B cell (primary cell): ENCODE measurements around the gene C1orf174. TPM values are rescaled to one million over a fixed set of nuclear protein-coding genes. Genes with fewer than 3 reads are reported as not detected.

Experiments
- ATAC-seq: fragments of 200-7000 bp; cut with Tn5 transposase; one replicate; pipeline ENCODE4 v1.10.0; 2021; ENCODE audit warnings: low read depth, mild to moderate bottlenecking, moderate number of reproducible peaks, moderate library complexity
- CTCF ChIA-PET: fragments of 350-600 bp; sonication (Branson Sonifier 250); formaldehyde crosslinking; loops from one replicate; lab custom pipeline; 2021; ENCODE audit warnings: antibody characterized with exemption, inconsistent platforms; lab: Charles Lee
- POLR2A ChIA-PET: fragments of 350-600 bp; sonication (Branson Sonifier 250); formaldehyde crosslinking; loops from one replicate; lab custom pipeline; 2021; ENCODE audit warnings: antibody characterized with exemption; lab: Charles Lee
- DNase-seq: peaks from one replicate; pipeline ENCODE4 v3.0.0; 2013
- H2AFZ ChIP-seq: 2 replicates; pipeline ENCODE4 v1.6.1; 2012; ENCODE audit warnings: mild to moderate bottlenecking, low read depth, low read length; ENCODE audit not compliant: insufficient read depth, poor library complexity, severe bottlenecking
- H3K27ac ChIP-seq, 2 donors: 1 replicate in 1 of 2; 2 replicates in 1 of 2; pipeline ENCODE4 v1.5.1; 2012 to 2013; ENCODE audit warnings: low read length in 2 of 2, mild to moderate bottlenecking in 2 of 2, moderate library complexity in 1 of 2
- H3K27me3 ChIP-seq, 4 experiments: fragments of 200-600 bp in 1 of 4; sonication (generic) in 1 of 4; replicated peaks in 1 of 4; 1 replicate in 2 of 4; 2 replicates in 2 of 4; pipeline versions ENCODE4 v1.6.1 to v1.7.0; 2013 to 2016; ENCODE audit warnings: low read length in 3 of 4, mild to moderate bottlenecking in 2 of 4, mixed read lengths in 1 of 4, moderate library complexity in 1 of 4; ENCODE audit not compliant: insufficient read depth in 4 of 4, control insufficient read depth in 3 of 4; ENCODE audit errors: control extremely low read depth in 1 of 4
- H3K36me3 ChIP-seq, 2 experiments: replicated peaks in 1 of 2; 1 replicate in 1 of 2; 2 replicates in 1 of 2; pipeline versions ENCODE4 v1.6.1 to v1.7.1; 2013; ENCODE audit warnings: low read length in 1 of 2; ENCODE audit not compliant: insufficient read depth in 2 of 2, control insufficient read depth in 1 of 2; ENCODE audit errors: control extremely low read depth in 1 of 2, extremely low read depth in 1 of 2
- H3K4me1 ChIP-seq, 2 donors: fragments of 200-600 bp in 1 of 2; sonication (generic) in 1 of 2; 1 replicate in 1 of 2; 2 replicates in 1 of 2; pipeline versions ENCODE4 v1.5.1 to v1.6.1; 2013 to 2017; ENCODE audit warnings: low read length in 2 of 2; ENCODE audit not compliant: control insufficient read depth in 2 of 2, insufficient read depth in 2 of 2
- H3K4me2 ChIP-seq: replicated peaks from 2 replicates; pipeline ENCODE3; 2012; ENCODE audit warnings: mild to moderate bottlenecking, low read depth, low read length; ENCODE audit not compliant: poor library complexity, severe bottlenecking
- H3K4me3 ChIP-seq, 5 experiments: fragments of 200-600 bp in 1 of 5; sonication (generic) in 1 of 5; 1 replicate in 3 of 5; 2 replicates in 2 of 5; pipeline versions ENCODE4 v1.5.1 to v1.7.0; 2011 to 2016; ENCODE audit warnings: low read length in 4 of 5, mild to moderate bottlenecking in 4 of 5, low read depth in 2 of 5, control low read depth in 1 of 5, moderate library complexity in 1 of 5; ENCODE audit not compliant: insufficient read depth in 1 of 5; ENCODE audit errors: control extremely low read depth in 1 of 5, extremely low read depth in 1 of 5
- H3K79me2 ChIP-seq: fragments of 200-600 bp; sonication (generic); one replicate; pipeline ENCODE4 v1.6.0; 2016; ENCODE audit warnings: low read length; ENCODE audit not compliant: control insufficient read depth, insufficient read depth
- H3K9ac ChIP-seq: fragments of 200-600 bp; sonication (generic); 2 replicates; pipeline ENCODE4 v1.6.1; 2017; ENCODE audit warnings: mild to moderate bottlenecking, low read length, moderate library complexity
- H3K9me3 ChIP-seq, 3 donors: one replicate each; pipeline versions ENCODE4 v1.6.1 to v1.7.1; 2013; ENCODE audit warnings: low read length in 2 of 3; ENCODE audit not compliant: control insufficient read depth in 2 of 3, insufficient read depth in 1 of 3; ENCODE audit errors: control extremely low read depth in 1 of 3
- H4K20me1 ChIP-seq: 2 replicates; pipeline ENCODE4 v1.6.0; 2012; ENCODE audit warnings: mild to moderate bottlenecking, low read length; ENCODE audit not compliant: insufficient read depth, control insufficient read depth, poor library complexity, severe bottlenecking
- H3K27ac Mint-ChIP-seq: one replicate; pipeline ENCODE4 v1.8.0; 2021; ENCODE audit warnings: mixed read lengths
- H3K27me3 Mint-ChIP-seq: one replicate; pipeline ENCODE4 v1.8.0; 2021; ENCODE audit warnings: mixed read lengths
- H3K4me1 Mint-ChIP-seq: one replicate; pipeline ENCODE4 v1.8.0; 2021; ENCODE audit warnings: mixed read lengths
- H3K4me3 Mint-ChIP-seq: one replicate; pipeline ENCODE4 v1.8.0; 2021; ENCODE audit warnings: mixed read lengths
- H3K9me3 Mint-ChIP-seq: one replicate; pipeline ENCODE4 v1.8.0; 2022; ENCODE audit warnings: mixed read lengths; ENCODE audit not compliant: insufficient read depth
- EZH2 ChIP-seq: IDR thresholded peaks from 2 replicates; pipeline ENCODE4 v1.6.1; 2012; ENCODE audit warnings: borderline replicate concordance, low read depth, mild to moderate bottlenecking, moderate library complexity, low read length; ENCODE audit not compliant: insufficient read depth, poor library complexity, severe bottlenecking
- WGBS: methylation state at CpG from one replicate; pipeline ENCODE4 v1.1.5; 2013; ENCODE audit warnings: missing lambda C conversion rate; ENCODE audit not compliant: insufficient coverage; 5-methylcytosine and 5-hydroxymethylcytosine counted together
- intact Hi-C: fragments of 100-400 bp; cut with micrococcal nuclease; formaldehyde crosslinking; loops from one replicate; pipeline ENCODE4 v1.10.0; 2022
- polyA plus RNA-seq: library from polyadenylated mRNA; depleted of rRNA; stranded (reverse); fragments of >200 nt; gene quantifications from 2 replicates; pipeline ENCODE4 v1.2.3, GENCODE V29; 2012
- total RNA-seq, 2 donors: library from RNA; stranded (reverse); fragments of 120-200 nt in 1 of 2; gene quantifications; 1 replicate in 1 of 2; 2 replicates in 1 of 2; pipeline versions ENCODE4 v1.2.3 to v1.2.4, GENCODE V29; 2013 to 2022
- TF ChIP-seq, protein P1 (sequence below): fragments of 200-600 bp; IDR thresholded peaks from one replicate; pipeline ENCODE4 v1.8.0; 2022; ENCODE audit warnings: antibody characterized with exemption, mild to moderate bottlenecking

The C1orf174 gene
- total and polyA plus RNA-seq, 2 donors (not counting 1 experiment from before 2014, with no cell fraction given), result 33.2 to 49.8 TPM

DNA sequence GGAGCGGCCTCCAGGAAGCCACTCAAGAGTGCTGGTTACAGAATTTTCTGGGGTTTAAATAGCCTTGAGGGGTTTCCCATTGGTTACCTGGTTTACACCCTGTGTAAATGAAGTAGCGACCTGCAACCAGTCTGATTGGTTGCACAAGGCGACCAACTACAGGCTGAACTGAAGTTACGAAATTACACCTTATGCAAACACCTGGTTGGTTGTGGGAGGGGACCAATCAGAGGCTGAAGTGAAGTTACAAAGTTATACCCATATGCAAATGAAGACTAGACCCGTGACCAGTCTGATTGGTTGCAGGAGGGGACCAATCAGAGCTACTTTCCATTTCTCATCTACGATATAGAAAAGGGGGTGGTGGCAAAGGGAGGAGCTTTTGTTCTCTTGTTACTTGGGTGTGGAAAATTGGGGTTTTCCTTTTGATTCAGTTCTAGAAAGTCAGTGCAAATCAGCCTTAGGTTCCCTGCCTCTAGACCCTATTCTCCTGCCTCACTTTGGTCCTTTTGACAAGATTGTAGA is 22.2 kb upstream of the C1orf174 start:
- POLR2A ChIA-PET, result no interaction called here
- H3K4me2 ChIP-seq, result no peak overlapping the region
- no peak overlapping the region for H3K27ac Mint-ChIP-seq
- no peak for DNase-seq
- no peak overlapping the region for H3K4me3 ChIP-seq
- peaks cover 2% of the 10 kb centered on the region for H3K9me3 Mint-ChIP-seq
- no peaks in the 10 kb centered on the region for H3K27me3 ChIP-seq
- H3K4me3 Mint-ChIP-seq, result no peak overlapping the region
- peaks cover 0 to 3% (median 0%) of the 10 kb centered on the region in 3 donors for H3K9me3 ChIP-seq
- no peaks in the 10 kb centered on the region for H3K27me3 Mint-ChIP-seq
- no peak overlapping the region for H3K27ac ChIP-seq
- H3K4me1 ChIP-seq, result no peaks in the 10 kb centered on the region
- no peaks in the 10 kb centered on the region for H3K36me3 ChIP-seq
- no peak for ATAC-seq
- H3K79me2 ChIP-seq, result no peaks in the 10 kb centered on the region
- no peaks in the 10 kb centered on the region for H3K4me1 Mint-ChIP-seq
- intact Hi-C loops, result no loop called here
- no peaks in the 10 kb centered on the region for H4K20me1 ChIP-seq
- no peak overlapping the region for H3K9ac ChIP-seq
- no peak for TF ChIP-seq EZH2
- TF ChIP-seq, protein P1, sequence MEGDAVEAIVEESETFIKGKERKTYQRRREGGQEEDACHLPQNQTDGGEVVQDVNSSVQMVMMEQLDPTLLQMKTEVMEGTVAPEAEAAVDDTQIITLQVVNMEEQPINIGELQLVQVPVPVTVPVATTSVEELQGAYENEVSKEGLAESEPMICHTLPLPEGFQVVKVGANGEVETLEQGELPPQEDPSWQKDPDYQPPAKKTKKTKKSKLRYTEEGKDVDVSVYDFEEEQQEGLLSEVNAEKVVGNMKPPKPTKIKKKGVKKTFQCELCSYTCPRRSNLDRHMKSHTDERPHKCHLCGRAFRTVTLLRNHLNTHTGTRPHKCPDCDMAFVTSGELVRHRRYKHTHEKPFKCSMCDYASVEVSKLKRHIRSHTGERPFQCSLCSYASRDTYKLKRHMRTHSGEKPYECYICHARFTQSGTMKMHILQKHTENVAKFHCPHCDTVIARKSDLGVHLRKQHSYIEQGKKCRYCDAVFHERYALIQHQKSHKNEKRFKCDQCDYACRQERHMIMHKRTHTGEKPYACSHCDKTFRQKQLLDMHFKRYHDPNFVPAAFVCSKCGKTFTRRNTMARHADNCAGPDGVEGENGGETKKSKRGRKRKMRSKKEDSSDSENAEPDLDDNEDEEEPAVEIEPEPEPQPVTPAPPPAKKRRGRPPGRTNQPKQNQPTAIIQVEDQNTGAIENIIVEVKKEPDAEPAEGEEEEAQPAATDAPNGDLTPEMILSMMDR, result no peak
- WGBS, result 100% methylated on average over 2 of the region's 6 CpGs
- H2AFZ ChIP-seq, result no peak overlapping the region
- CTCF ChIA-PET, result interaction anchor here (1.1 kb wide), 1 partner anchor 11 kb away, joined by 3 read pairs; no protein-coding TSS in a partner anchor

DNA sequence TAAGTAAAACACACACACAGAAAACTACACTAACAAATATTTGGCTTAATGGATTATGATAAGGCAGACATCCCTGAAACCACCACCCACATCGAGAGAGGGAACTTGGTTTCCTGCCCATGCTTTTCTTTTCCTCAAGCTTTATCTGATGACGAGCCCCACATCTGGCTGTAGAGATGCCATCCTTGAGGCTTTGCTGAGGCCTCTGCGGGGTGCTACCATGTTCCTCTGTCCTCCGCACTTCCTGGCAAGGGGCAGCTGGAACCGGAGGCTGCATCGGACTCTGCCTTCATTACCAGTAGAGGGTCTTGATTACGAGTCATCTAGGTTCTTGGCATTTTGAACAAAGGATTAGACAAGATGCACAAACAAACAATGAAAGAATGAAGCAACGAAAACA is 21.7 kb upstream of the C1orf174 start:
- intact Hi-C loops, result no loop called here
- Histone ChIP-seq H3K27me3 (no peaks in the 10 kb centered on the region), H2AFZ (no peak overlapping the region), H3K9ac (no peak overlapping the region), H3K4me2 (no peak overlapping the region), H3K4me1 (no peaks in the 10 kb centered on the region), H3K9me3 (peaks cover 0 to 3% (median 0%) of the 10 kb centered on the region in 3 donors), H4K20me1 (no peaks in the 10 kb centered on the region), H3K36me3 (no peaks in the 10 kb centered on the region), H3K4me3 (no peak overlapping the region), H3K27ac (no peak overlapping the region), H3K79me2 (no peaks in the 10 kb centered on the region)
- H3K4me1 Mint-ChIP-seq, result no peaks in the 10 kb centered on the region
- ChIA-PET POLR2A (no interaction called here), CTCF (interaction anchor here (1.1 kb wide), 1 partner anchor 10 kb away, joined by 3 read pairs; no protein-coding TSS in a partner anchor)
- H3K4me3 Mint-ChIP-seq, result no peak overlapping the region
- no peaks in the 10 kb centered on the region for H3K27me3 Mint-ChIP-seq
- ATAC-seq (no peak), DNase-seq (no peak)
- no peak overlapping the region for H3K27ac Mint-ChIP-seq
- 71% methylated on average over 8 of the region's 8 CpGs for WGBS
- TF ChIP-seq, protein P1, result no peak
- TF ChIP-seq EZH2, result no peak
- peaks cover 2% of the 10 kb centered on the region for H3K9me3 Mint-ChIP-seq
